ENCODE data around the gene TSPOAP1. TPM values are rescaled to one million over a fixed set of nuclear protein-coding genes. Genes with fewer than 3 reads are reported as not detected.

Gene TSPOAP1
- total and polyA plus RNA-seq, 2 of the 13 experiments (the other 11 are each of a cell fraction or from before 2014, with no cell fraction given): not detected

DNA sequence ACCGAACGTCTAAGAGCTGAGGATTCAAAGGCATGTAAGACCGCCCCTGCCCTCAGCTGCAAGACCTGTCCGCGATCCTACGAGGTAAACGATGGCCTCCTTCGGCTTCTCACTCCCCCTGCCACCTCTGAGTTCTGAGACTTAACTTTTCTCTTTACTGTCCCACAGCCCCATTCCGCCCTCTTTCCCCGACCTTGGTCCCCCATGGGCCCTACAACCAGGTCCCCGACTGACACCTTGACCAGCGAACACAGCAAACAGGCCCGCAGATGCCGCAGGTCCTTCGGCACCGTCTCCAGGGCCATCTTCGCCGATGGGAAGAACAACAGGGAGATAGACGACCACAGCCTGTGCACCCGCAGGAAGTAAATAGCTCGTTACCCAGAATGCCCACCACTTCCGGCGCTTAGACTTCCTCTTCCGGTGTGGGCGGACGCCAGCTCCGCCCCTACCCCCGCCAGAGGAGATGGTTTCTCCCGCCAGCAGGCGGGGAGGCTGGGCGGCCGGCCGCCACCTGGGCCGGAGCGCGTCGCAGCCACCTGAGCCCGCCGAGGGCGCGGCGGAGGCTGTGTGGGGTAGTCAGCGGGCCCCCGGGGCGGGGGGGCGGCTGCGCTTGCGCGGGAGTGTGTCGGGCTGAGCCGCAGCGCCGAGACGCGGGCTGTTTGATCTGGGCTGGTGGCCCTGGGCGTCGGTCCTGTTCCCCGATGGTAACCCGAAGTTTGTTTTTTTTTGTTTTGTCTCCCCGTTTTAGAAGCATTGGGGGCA is 23.4 kb upstream of the TSPOAP1 start, which contains the start of gene SUPT4H1 (continued):
- no peak for TF ChIP-seq GTF3A (CRISPR knock-in tag; conservative IDR thresholded peaks at IDR 0.05)
- TF ChIP-seq ZNF530 (CRISPR knock-in tag; IDR thresholded peaks at IDR 0.05; ENCODE audit: low read depth): no peak
- peak; percentile 22; the same call in 1 of the 2 replicates for TF ChIP-seq ZNF878 (CRISPR knock-in tag; IDR thresholded peaks at IDR 0.05)
- no peak; the same call in 1 of the 2 replicates for TF ChIP-seq HES4 (CRISPR knock-in tag; IDR thresholded peaks at IDR 0.05; ENCODE audit: borderline replicate concordance)
- peak; percentile 94 for TF ChIP-seq ZNF543 (CRISPR knock-in tag; IDR thresholded peaks at IDR 0.05)
- TF ChIP-seq, protein P1, sequence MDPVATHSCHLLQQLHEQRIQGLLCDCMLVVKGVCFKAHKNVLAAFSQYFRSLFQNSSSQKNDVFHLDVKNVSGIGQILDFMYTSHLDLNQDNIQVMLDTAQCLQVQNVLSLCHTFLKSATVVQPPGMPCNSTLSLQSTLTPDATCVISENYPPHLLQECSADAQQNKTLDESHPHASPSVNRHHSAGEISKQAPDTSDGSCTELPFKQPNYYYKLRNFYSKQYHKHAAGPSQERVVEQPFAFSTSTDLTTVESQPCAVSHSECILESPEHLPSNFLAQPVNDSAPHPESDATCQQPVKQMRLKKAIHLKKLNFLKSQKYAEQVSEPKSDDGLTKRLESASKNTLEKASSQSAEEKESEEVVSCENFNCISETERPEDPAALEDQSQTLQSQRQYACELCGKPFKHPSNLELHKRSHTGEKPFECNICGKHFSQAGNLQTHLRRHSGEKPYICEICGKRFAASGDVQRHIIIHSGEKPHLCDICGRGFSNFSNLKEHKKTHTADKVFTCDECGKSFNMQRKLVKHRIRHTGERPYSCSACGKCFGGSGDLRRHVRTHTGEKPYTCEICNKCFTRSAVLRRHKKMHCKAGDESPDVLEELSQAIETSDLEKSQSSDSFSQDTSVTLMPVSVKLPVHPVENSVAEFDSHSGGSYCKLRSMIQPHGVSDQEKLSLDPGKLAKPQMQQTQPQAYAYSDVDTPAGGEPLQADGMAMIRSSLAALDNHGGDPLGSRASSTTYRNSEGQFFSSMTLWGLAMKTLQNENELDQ (CRISPR knock-in tag; IDR thresholded peaks at IDR 0.05; ENCODE audit: borderline replicate concordance): 0 out of 2 replicates have a peak, but pooled peaks have one; percentile 30
- TF ChIP-seq ZBTB14 (CRISPR knock-in tag; IDR thresholded peaks at IDR 0.05): peak; percentile 30; the same call in 1 of the 2 replicates
- no peak; the same call in 1 of the 2 replicates for TF ChIP-seq SKIL (CRISPR knock-in tag; IDR thresholded peaks at IDR 0.05; ENCODE audit: borderline replicate concordance)
- peak; percentile 77 for TF ChIP-seq ZNF768 (CRISPR knock-in tag; IDR thresholded peaks at IDR 0.05)
- TF ChIP-seq ZNF350 (CRISPR knock-in tag; IDR thresholded peaks at IDR 0.05; ENCODE audit: borderline replicate concordance, low read depth): peak; percentile 95; the same call in 1 of the 2 replicates
- peak; percentile 84 for TF ChIP-seq ZNF639 (CRISPR knock-in tag; conservative IDR thresholded peaks at IDR 0.05)
- TF ChIP-seq ZBTB37 (CRISPR knock-in tag; IDR thresholded peaks at IDR 0.05): no peak
- TF ChIP-seq HIVEP1 (CRISPR knock-in tag; IDR thresholded peaks at IDR 0.05): peak; percentile 80; the same call in 1 of the 2 replicates
- TF ChIP-seq ZNF143 (CRISPR knock-in tag; IDR thresholded peaks at IDR 0.05): peak; percentile 95
- no peak; the same call in 1 of the 2 replicates for TF ChIP-seq ZNF276 (CRISPR knock-in tag; IDR thresholded peaks at IDR 0.05; ENCODE audit: low read depth)
- no peak for TF ChIP-seq LCORL (IDR thresholded peaks at IDR 0.05)
- peak; percentile 76 for TF ChIP-seq LCORL (CRISPR knock-in tag; IDR thresholded peaks at IDR 0.05)

Data from HepG2 (cell line).